ENCODE measurements around the gene C1QBP.

GRCh38 chr17:5444209-5444608 is 5.3 kb upstream of the C1QBP start:
- TF ChIP-seq, protein P1, sequence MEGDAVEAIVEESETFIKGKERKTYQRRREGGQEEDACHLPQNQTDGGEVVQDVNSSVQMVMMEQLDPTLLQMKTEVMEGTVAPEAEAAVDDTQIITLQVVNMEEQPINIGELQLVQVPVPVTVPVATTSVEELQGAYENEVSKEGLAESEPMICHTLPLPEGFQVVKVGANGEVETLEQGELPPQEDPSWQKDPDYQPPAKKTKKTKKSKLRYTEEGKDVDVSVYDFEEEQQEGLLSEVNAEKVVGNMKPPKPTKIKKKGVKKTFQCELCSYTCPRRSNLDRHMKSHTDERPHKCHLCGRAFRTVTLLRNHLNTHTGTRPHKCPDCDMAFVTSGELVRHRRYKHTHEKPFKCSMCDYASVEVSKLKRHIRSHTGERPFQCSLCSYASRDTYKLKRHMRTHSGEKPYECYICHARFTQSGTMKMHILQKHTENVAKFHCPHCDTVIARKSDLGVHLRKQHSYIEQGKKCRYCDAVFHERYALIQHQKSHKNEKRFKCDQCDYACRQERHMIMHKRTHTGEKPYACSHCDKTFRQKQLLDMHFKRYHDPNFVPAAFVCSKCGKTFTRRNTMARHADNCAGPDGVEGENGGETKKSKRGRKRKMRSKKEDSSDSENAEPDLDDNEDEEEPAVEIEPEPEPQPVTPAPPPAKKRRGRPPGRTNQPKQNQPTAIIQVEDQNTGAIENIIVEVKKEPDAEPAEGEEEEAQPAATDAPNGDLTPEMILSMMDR (IDR thresholded peaks at IDR 0.05; ENCODE audit: insufficient read depth, low read length, poor library complexity, severe bottlenecking): no peak
- TF ChIP-seq EZH2phosphoT487 (conservative IDR thresholded peaks at IDR 0.05; ENCODE audit: low read length): no peak
